Measurements from ENCODE around the gene ICAM3.
"Not testable (repeated sequence)": the region's sequence is repeated elsewhere in the genome, so short reads cannot be mapped to it uniquely, and the experiment has no call there.

ICAM3 gene

DNA sequence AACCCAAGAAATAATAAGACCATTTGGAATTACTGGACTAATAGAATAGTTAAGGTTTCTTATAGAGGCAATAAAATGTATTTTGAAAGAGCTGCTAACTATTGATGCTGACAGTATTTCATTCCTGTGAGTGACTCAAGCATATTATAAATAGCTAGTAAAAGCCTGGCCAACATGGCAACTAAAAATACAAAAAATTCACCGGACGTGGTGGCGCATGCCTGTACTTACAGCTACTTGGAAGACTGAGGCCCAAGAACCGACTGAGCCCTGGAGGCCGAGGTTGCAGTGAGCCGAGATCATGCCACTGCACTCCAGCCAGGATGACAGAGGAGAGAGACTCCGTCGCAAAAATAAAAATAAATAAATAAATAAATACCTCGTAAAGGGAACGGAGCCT lies 5.4 kb upstream of the ICAM3 start:
- DNase-seq, result no peak

- no peak for DNase-seq
These were observed 4.1 kb upstream of the ICAM3 start for GRCh38 chr19:10343495-10343894.

GRCh38 chr19:10339977-10340376 lies 553 bp upstream of the ICAM3 start:
- DNase-seq, result no peak

GRCh38 chr19:10338940-10339339 lies 484 bp downstream of the ICAM3 start:
- DNase-seq, result no peak

- not testable (repeated sequence) for DNase-seq
These were observed 2.7 kb downstream of the ICAM3 start for GRCh38 chr19:10336725-10337124.

- DNase-seq, result no peak
These were observed 4.0 kb downstream of the ICAM3 start for GRCh38 chr19:10335352-10335985.

GRCh38 chr19:10334588-10335351 lies 4.7 kb downstream of the ICAM3 start:
- no peak for DNase-seq

GRCh38 chr19:10333758-10334587 lies 5.5 kb downstream of the ICAM3 start:
- DNase-seq, result no peak

DNA sequence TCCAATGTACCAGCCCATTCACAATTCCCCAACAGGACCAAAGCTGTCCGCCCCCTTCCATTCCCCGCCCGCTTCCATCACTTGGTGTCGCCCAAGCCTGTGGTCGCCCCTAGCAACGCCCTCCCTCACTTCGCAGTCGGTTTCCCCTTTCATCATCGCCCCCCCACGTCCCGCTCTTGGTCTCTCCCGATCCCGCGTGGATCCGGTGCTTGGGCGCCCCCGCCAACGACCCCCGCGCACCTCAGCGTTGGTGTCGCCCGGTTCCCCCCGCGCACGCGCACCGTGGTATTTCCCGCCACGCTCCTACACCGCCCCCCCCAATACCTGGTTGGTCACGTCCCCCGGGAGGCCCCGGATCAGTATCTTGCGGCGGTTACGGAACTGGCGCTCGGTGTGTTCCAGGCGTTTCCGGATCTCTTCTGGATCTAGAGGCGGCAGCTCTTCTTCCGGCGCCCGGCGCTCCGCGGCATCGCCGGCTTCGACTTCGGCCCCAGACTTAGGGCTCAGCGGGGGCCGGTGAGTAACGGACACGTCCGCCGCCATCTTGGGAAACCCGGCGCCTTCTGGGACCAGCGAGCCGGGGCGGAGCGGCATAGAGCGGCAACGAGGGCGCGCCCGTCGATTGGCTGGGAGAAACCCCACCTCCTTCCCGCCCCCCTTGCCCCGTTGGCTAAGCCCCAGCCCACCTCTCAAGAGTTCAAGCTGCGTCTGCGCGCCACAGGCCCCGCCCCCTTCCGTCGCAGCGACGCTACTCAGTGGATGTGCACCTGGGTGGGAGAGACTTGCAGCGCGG lies 6.3 kb downstream of the ICAM3 start, which contains the start of gene RAVER1:
Gene RAVER1 (minus strand): TSS at position 565 of the 793 bp plus-strand sequence. CDS start 22 bp downstream, at position 543.
- DNase-seq, result peak; percentile 98

- DNase-seq, result no peak
These were observed 7.1 kb downstream of the ICAM3 start for GRCh38 chr19:10332158-10332964.

- DNase-seq, result no peak
These were observed 9.9 kb downstream of the ICAM3 start for GRCh38 chr19:10329555-10329954.

- no peak for DNase-seq
These were observed 10.6 kb downstream of the ICAM3 start for GRCh38 chr19:10328558-10329429.

DNA sequence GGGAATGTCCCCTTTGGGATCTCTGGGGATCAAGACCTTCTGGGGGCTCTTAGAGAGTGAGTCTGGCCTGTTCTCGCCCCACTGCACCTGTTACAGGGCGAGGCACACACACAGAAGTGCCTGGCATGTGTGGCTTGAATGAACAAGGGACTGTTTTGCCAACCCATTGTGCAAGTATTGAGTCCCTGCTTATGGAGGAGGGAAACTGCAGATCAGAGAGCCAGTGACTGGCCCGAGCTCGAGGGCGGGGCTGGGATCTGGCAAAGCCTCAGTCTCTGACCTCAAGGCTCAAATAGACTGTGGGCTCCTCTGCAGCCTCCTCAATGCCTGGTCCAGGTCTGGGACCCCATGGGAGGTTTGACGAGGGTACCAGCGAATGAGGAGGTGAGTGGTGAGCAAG lies 11.6 kb downstream of the ICAM3 start:
- DNase-seq, result no peak

DNA sequence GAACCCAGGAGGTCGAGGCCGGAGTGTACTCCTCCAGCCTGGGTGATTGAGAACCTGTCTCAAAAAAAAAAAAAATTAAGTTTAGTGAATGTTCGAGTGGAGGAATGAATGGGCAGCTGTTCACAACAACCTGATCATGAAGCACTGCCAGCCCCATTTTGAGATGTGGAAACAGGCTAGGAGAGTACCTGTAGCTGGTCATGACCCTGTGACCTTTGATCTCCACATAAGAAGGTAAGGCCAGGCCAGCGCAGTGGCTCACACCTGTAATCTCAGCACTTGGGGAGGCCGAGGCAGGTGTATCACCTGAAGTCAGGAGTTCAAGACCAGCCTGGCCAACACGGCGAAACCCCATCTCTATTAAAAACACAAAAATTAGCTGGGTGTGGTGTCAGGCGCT lies 13.7 kb downstream of the ICAM3 start:
- DNase-seq, result no peak

DNA sequence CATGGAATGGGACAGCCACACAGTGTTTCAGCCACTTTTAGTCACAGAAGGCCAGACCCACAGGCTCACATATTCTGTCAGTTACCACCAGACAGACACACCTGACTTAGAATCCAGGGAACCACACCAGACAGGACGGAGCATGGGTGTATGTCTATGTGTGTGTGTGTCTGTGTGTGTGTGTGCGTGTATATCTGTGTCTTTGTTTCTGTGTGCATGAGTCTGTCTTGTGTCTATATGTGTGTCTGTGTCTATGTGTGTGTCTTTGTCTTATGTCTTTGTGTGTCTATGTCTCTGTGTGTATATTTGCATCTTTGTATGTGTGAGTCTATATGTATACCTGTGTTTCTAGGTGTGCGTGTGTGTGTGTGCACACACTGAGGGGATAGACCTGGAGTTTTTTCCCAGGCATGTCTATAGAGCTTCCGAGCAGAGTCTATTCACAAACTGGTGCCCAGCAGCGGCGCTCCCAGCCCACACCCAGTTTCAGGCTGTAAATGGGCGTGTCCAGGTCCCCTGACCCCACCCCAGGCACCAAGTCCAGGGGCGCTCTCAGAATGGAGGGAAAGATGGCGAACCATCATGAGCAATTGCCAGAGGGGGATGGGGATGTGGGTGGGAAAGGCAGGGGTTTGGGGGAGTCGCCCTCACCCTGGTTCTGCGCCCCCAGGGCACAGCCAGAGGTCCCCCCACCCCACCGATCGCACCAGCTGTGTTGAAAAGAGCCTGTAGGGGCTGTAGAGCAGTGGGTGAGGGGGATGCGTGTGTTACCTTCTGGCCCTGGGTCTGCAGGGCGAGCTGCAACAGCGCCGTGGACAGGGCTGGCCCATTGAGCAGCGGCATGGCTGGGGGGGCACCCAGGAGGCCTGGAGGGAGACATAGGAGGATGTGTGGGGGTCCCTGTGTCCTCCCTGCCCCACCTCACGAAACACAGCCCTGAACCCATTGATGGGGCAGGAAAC lies 17.3 kb downstream of the ICAM3 start:
- DNase-seq, result no peak

- DNase-seq, result no peak
These were observed 18.0 kb downstream of the ICAM3 start for GRCh38 chr19:10321417-10321797.

- no peak for DNase-seq
These were observed 18.6 kb downstream of the ICAM3 start for GRCh38 chr19:10320602-10321416.

DNA sequence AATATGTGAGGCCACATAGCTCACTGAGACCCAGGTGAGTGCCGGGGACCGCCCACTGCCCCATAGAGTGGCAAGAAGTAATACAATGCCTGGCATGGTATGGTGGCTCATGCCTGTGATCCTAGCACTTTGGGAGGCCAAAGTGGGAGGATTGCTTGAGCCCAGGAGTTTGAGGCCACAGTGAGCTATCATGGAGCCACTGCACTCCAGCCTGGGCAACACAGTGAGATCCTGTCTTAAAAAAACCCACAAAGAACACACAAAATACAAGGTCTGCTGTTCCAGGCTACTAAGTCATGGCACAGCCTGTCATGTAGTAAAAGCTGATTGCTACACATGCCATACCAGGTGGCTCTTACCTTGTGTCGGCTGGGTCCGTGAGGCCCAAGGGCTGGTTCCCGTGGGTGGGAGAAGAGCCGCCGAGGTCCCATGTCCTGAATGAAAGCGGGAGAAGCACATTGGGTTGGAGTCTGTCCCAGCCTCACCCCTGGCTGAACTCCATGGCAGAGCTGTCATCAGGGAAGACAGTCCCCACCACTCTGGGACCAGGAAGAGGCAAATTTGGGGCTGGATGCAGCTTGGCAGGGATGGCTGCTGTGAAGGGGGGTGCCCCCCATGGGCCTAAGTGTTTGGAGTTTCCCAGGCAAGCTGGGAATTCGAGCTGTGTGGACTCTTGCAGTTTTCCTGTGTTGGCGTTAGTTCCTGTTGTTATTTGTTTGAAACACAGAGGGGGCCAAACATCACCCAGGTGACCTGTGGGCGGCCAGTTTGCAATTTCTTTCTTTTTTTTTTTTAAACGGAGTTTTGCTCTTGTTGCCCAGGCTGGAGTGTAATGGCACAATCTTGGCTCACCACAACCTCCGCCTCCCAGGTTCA lies 20.4 kb downstream of the ICAM3 start:
- no peak for DNase-seq
